HG02610 (cell line): Measurements from ENCODE around the gene GOLGA1.
"Not testable (repeated sequence)": the region's sequence is repeated elsewhere in the genome, so short reads cannot be mapped to it uniquely, and the experiment has no call there.

Experiments used
- ATAC-seq: cut with Tn5 transposase; IDR thresholded peaks from one replicate; pipeline ENCODE4 v1.9.1; 2021; ENCODE audit warnings: mild to moderate bottlenecking, moderate library complexity; ENCODE audit not compliant: unreplicated experiment

GOLGA1 gene

GRCh38 chr9:124859803-124860581, 80.9 kb downstream of the GOLGA1 start:
- ATAC-seq: no peak

- no peak for ATAC-seq
These were observed 82.4 kb downstream of the GOLGA1 start for GRCh38 chr9:124858330-124859046.

GRCh38 chr9:124857533-124858162, 83.2 kb downstream of the GOLGA1 start:
- no peak for ATAC-seq

- no peak for ATAC-seq
These were observed 84.7 kb downstream of the GOLGA1 start for GRCh38 chr9:124855944-124856765.

DNA sequence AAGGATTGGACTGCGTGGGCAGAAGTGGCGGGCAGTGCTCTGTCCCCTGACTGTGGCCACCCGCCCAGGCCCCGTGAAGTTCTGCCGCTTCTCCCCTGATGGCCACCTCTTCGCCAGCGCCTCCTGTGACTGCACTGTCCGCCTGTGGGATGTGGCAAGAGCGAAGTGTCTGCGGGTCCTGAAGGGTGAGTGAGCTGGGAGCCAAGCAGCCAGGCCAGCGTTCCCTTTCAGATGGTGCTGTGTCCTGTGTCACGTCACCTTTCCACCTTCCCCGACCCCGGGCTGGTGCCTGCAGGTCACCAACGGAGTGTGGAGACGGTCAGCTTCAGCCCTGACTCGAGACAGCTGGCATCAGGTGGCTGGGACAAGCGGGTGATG, 85.3 kb downstream of the GOLGA1 start:
- no peak for ATAC-seq

DNA sequence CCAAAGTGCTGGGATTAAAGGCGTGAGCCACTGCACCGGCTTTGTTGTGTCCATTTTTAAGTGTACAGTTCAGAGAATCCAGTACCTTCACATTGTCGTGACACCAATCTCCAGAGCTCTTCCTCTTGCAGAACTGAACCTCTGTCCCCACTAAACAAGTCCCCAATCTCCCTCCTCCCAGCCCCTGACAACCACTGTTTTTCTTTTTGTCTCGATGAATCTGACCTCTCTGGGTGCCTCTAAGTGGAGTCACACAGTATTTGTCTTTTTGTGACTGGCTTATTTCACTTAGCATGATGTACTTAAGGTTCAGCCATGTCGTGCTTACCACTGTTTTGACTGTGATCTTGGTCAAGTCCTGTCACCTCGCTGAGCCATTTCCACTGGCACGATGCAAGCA, 86.1 kb downstream of the GOLGA1 start:
- ATAC-seq: no peak

DNA sequence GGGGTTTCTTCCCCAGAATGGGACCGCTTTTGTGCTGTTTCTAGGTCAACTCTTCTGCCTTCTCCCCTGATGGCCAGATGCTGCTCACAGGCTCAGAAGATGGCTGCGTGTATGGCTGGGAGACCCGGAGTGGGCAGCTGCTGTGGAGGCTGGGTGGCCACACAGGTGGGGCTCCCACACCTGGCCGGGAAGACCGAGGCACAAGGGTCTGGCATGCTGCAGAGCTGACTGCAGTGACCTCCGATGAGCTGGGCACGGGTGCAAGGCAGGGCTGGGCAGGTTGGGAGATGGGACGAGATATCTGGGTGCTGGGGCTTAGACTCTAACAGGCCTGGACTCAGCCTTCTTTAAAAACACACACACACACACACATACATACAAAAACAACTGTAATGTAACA, 86.7 kb downstream of the GOLGA1 start:
- no peak for ATAC-seq

DNA sequence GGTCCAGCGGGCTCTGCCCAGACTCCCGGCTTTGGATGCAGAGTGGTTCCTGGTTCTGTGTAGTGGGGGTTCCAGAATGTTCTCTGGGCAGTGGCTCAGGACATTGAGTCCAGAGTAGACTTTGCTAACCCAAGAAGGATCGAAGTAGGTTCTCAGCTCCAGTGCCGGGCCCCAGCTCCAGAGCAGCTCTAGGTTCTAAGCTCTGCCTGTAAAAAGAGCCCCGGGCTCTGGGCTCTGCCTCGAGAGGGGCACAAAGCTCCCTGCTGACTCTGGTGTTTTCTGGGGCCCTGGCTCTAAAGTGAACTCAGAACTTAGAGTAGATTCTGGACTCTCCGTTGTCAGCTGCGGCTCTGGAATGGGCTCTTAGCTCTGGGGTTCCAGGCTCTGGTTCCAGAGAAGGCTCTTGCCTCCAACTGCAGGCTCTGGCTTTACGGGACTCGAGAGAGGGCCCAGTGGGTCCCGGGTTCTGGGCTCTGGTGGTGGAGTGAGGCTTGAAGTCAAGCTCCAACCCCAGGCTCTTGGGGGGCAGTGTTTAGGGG, 87.2 kb downstream of the GOLGA1 start:
- no peak for ATAC-seq

- ATAC-seq: peak; percentile 80
These were observed 87.9 kb downstream of the GOLGA1 start, which contains the start of gene WDR38 for GRCh38 chr9:124852829-124853531. Gene WDR38, plus strand, starts transcription at chr9:124853460. Its CDS starts 72 bp downstream, at chr9:124853532.

DNA sequence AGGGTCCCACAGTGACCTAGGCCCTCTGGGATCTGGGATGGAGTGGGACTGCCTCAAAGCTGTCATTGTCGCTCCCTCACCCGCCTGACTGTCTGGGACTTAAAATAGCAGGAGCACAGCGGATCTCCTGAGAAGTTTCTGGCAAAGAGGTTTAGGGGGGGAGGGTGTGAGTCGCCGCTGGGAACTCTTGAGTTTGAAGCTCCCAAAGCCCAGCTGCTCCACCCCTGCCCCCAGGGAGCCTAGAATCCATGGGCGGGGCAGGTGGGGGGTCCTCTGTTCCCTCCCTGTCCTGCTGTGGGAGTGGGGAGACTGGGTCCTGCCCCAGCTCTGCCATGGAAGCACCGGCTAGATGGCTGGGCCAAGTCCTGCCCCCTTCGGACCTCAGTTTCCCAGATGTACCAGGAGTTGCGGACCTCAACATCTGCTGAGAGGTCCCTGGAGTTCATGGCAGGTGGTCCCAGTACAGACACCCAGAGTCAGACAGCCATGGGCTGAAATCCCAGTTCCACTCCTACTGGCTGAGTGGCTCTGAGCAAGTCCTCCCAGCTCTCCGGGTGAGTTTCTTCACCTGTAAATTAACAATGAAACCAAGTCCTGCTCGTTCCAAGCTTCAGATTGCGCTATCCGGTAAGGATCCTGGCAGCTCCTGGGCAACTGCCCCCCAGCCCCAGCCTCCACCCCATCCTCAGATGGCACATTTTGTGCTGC, 88.6 kb downstream of the GOLGA1 start:
- ATAC-seq: no peak

- ATAC-seq: no peak
These were observed 91.1 kb downstream of the GOLGA1 start for GRCh38 chr9:124849801-124850200.

DNA sequence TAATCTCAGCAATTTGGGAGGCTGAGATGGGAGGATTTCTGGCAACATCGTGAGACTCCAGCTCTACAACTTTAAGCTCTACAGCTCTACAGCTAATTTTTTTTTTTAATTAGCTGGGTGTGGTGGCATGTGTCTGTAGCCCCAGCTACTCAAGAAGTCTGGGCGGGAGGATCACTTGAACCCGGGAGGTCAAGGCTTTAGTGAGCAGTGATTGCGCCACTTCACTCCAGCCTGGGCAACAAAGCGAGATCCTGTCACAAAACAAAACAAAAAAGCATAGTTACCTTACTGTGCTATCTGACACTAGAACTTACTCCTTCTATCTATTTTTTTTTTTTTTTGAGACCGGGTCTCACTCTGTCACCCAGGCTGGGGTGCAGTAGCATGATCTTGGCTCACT, 93.9 kb downstream of the GOLGA1 start:
- no peak for ATAC-seq

GRCh38 chr9:124846467-124846866, 94.4 kb downstream of the GOLGA1 start:
- ATAC-seq: not testable (repeated sequence)

DNA sequence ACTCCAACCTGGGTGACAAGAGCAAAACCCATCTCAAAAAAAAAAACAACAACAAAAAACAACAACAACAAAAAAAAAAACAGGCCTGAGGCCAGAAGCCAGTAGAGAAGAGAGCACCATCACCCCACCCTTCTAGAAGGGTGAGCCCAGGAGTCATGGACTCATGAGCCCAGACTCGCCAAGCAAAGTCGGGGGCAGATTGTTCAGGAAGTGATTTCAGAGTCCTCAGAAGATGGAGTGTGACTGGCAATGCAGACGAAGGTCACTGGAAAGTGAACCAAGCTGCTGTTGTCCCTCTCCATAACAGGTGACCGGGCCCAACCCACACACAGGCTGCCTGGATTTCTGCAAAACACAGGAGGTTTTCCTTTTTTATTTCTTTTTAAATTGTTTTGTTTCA, 96.6 kb downstream of the GOLGA1 start:
- ATAC-seq: no peak

- no peak for ATAC-seq
These were observed 97.3 kb downstream of the GOLGA1 start for GRCh38 chr9:124843456-124844034.

DNA sequence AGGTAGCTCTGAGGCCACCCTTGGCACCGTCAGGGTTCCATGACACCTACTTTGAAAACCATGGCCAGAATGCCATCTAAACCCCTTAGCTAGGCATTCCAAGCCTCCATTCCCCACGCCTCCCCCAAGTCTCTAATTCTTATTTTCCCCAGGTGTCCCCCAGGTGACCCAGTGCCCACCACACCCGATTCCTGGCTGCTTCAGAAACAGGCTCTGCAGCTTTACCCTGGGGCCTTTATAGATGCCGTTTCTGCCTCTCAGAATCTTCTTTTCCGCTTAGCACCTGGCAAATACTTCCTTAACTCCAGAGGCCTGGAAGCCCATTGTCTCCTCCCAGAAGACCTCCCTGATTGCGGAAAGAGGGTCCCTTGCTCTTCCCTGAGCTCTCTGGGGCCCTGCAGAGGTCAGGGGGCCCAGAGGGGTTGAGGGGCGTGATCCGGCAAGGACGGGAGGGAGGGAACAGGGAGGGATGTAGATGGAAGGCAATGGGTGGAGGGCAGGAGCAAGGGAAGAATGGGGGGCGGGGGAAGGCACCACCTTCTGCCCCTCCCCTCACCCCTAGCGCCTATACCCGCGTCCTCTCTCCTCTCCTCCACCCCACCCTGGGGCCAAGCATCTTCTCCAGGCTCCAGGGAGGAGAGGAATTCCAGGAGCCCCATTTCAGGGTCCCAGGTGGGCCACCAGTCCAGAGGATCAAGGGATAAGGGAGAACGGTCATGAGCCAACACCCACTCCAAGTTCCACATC, 99.6 kb downstream of the GOLGA1 start:
- ATAC-seq: no peak

GRCh38 chr9:124840300-124840833, 100.5 kb downstream of the GOLGA1 start:
- no peak for ATAC-seq

DNA sequence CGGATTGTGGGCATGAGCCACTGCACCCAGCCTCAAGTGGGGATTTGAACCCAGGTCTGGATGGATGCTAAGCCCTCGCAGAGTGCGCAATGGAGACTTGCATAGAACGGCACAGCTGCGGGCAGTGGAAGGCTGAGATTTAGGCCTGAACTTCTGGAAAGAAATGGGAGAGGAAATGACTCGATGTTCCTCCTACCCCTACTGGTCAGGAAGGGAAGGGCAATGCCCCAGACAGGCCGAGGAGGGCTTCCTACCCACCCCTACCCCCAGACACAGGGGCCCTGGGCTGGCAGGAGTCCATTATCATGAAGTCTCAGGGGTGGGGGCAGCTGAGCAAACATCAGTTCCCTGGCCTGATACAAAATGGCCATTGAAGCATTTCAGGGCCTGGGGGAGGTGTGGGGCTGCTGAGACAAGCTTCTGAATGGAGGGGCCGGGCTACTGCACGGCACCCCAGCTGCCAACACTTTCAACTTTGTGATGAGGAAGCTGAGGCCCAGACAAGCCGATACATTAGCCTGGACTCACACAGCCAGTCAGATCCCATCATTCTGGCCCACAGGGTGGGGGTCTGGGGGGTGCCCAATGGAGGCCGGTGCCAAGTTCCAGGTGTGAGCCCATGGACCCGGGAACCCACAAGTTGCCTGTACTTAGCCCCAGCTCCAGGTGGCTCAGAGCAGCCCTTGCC, 101.1 kb downstream of the GOLGA1 start:
- no peak for ATAC-seq
